ENCODE measurements around the gene WNK2.

Gene WNK2

DNA sequence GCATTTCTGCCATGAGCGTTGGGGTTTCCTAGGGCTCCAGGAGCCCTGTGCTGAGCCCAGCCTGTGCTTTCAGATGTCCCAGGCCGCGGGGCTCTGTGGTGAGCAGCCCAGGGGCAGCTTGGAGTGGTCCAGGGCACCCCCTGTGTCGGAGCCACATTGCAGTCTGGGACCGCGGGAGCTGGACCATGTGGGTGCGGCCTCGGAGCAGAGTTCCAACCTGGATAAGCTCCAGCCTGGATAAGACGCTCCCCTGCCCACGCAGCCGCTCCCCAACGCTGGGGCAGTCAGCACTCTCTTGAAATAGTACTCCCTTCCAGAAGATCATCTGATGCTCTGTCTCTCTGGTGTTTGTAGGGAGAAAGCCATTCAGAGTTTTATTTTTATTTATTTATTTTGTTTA lies 111.1 kb downstream of the WNK2 start:
- DNase-seq (ENCODE audit: low spot score) = no peak

DNA sequence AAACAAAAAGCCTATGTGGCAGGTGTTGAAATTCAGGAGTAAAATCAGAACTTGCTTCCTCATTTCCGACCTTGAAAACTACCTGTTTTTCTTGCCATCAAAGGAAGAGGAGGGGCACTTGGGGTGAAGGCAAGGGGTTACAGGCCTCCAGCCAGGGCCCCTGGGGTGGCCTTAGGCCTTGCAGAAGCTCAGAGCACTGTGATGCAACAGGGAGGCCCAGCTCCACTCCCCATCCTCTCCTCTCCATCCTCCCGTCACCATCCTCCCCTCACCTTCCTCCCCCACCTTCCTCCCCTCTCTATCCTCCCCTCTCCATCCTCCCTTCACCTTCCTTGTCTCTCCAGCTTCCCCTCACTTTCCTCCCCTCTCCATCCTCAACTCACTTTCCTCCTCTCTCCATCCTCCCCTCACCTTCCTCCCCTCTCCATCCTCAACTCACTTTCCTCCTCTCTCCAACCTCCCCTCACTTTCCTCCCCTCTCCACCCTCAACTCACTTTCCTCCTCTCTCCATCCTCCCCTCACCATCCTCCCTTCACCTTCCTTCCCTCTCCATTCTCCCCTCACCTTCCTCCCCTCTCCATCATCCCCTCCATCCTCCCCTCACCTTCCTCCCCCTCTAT lies 111.6 kb downstream of the WNK2 start:
- no peak for DNase-seq (ENCODE audit: low spot score)

DNA sequence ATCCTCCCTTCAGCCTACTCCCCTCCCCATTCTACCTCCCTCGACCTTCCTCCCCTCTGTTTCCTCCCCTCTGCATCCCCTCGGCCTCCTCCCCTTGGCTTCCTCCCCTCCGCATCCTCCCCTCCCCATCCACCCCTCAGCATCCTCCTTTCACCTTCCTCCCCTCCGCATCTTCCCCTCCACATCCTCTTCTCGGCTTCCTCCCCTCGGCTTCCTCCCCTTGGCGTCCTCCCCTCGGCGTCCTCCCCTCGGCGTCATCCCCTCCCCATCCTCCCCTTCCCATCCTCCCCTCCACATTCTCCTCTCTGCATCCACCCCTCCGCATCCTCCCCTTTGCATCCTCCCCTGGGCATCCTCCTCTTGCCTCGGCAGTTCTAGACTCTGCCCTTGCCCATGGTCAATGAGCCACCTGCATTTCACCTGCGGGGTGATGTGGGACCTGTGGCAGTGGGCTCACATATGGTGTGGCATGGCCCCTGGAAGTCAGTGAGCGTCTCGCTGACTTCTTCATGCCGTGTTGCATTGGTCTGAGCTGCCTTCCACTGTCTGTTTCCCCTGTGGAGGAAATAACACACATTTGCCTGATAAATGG lies 113.0 kb downstream of the WNK2 start:
- DNase-seq (ENCODE audit: low spot score) = no peak

DNA sequence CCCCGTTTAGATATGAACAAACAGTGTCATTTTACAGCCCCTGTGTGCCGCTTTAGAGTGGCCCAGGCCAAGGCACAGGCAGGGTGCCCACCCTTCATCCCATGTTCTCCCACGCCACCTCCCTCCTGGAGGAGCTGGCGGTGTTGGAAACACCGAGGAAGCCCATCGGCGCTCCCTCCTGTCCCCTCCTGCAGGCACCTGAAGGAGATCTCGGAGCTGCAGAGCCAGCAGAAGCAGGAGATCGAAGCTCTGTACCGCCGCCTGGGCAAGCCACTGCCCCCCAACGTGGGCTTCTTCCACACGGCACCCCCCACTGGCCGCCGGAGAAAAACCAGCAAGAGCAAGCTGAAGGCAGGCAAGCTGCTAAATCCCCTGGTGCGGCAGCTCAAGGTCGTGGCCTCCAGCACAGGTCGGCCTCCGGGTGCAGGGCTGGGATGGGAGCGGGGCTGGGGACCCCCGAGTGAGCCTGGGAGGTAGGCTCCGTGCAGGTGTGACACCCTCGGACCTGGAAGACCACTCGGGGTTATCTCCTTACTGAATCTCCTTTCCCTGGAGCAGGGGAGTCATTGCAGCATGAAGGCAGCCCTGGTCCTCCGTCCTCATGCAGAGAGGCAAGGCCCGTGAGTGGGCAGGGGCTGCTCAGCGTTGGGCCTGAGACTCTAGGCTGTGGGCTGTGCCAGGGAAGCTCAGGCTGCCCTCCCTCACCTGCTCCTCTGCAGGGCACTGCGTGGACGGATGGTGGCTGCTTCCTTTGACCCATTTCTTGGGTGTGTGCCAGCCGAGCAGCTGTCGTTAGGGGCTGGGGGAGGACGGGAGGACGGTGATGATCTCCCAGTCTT lies 113.9 kb downstream of the WNK2 start:
- peak; percentile 49 for DNase-seq (ENCODE audit: low spot score)

DNA sequence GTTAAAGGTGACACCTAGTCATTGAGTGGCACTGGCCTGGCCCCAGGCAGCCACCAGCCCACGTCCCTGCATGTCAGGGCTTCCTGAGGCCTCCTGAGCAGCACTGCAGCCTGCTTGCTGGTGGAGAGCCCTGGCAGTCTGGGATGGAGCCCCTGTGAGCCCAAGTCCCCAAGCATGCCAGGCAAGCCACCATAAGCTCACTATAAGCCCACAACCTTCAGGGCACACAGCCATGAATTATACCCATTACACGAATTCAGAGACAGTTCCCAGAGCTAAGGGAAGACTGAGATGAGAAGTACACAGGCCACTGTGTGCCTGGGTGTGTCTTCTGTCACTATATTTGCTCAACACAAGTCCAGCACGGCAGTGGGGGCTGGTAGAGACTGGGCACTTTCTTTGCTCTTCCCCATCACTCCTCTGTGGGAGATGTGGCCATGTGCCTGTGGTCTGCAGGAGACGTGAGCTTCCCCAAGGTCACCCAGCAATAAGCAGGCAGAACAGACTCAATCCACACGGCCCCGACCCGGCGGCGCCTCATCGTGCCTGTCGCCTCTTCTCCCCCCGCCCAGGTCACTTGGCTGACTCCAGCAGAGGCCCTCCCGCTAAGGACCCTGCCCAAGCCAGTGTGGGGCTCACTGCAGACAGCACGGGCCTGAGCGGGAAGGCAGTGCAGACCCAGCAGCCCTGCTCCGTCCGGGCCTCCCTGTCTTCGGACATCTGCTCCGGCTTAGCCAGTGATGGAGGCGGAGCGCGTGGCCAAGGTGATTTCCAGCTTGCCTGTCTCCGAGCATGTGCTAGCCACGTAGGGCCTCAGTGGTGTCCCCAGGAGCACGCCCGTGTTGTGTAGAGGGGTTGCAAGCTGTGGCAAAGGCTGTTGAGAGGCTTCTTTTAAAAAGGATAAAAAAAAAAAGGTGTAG lies 114.8 kb downstream of the WNK2 start:
- DNase-seq (ENCODE audit: low spot score) = peak; percentile 42

DNA sequence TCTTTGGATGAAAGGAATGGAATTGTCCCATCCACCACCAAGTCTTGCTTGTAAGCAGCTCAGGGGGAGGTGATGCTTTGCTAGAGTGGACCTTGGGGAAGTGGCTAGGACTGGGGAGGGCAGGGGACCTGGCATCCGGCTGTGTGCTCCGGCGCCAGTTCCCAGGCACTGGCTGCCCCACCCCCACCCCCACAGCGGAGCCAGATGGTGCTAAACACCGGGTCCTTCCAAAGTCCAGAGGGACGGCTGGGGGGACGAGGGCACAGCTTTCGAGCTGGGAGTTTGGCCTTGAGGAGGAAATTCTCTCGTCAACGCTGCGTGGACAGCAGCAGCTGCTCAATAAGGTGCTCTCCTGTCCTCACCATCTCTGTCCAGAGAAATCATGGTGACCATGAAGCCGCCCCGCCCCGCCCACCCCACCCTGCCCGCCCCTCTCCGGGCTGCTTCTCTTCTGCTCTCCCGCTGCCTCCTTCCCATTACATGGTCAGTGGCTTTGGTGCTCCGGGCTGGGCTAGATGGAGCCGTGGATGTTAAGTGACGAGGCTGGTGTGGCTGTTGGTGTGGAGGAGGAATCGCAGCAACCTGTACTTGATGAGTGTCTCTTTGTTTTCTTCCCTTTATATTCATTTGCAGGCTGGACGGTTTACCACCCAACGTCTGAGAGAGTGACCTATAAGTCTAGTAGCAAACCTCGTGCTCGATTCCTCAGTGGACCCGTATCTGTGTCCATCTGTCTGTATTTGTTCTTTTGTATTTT lies 115.7 kb downstream of the WNK2 start:
- DNase-seq (ENCODE audit: low spot score) = no peak

DNA sequence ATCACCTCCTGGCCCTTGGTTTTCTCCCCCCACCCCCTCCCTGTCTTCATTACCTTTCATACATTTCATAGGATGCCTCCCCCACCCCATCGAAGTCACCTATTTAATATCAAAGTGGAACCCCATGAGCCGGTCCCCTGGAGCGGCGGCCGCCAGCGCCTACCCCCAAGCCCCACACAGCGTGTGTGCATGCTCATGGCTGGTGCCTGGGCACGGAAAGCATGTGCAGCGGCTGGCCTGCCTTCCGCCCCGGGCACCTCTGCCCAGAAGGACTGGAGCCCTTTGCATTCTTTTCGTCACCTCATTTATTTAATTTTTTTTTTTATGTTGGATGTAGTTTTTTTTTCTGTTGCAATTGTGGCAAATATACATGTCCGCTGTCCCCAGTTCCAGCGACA lies 116.2 kb downstream of the WNK2 start:
- no peak for DNase-seq (ENCODE audit: low spot score)

DNA sequence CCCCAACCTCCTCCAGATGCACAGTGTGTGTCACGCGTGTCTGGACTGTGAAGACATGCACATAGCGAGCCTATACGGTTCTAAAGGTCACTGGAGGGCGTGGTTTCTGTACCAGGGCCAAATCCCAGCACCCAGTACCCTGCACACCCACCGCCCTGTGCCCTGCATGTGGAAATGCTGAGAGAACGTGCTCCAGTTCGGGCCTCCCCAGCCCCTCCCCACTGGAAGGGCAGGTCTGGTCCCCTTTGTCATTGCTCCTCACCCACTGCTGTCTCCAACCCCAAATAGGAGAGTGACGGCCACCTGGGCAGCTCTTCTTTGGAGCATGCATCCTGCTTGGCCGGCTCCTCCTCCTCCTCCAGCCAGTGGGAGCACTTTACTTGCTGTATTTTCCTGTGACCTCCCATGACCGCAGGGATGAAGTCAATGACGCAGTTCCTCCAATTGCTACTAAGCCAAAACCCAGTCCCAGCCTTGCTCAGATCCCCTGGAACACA lies 116.7 kb downstream of the WNK2 start:
- no peak for DNase-seq (ENCODE audit: low spot score)

DNA sequence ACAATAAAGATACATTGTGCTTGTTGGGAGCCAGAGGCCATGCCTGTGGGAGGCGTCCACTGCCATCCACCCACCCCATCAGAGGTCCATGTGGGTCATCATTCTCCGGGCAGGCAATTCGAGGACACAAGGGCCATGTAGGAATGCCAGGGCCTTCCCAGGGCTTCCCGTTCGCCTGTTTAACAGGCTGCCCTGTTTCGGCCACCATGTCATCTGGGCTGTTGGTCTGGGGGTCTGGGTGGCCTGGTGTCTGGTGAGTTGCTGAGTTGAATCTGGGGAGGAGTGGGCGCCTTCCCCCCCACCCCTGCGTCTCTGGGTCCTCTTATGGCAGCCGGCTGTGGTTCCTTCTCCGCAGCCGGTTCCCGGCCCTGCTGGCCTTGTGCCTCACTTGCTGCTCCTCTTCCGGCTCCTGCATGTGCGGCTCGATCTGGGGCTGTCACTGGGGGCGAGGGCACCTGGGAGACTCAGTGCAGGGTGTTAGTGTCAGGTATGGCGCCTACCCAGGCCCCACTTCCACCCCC lies 117.4 kb downstream of the WNK2 start:
- no peak for DNase-seq (ENCODE audit: low spot score)

DNA sequence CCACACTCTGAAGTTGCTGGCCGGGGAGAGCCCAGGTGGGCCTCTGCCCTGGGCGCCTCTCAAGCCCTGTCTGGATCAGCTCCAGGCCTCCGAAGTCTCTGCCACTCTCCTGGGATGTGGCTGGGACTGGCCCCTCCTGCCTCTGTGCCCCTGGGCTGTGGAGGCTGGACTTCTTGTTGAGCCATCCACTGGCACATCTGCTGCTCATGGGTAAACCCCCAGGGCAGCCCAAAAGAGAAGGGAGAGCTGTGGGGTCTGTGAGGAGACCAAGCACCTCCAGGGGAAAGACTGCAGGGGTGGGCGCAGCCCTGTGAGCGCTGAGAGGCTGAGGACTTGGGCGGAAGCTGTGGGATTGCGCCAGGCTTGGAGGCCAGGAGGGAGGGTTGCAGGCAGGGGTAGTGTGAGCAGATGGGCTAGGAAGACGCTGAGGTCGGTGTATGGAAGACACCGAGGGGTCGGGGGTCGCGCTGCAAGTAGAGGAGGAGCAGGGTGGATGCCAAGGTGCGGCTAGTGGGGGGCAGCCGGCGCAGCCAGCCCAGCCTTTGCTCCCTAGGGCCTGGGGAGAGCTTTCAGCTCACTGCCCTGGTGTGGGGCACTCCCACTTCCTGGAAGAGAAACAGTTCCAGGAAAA lies 118.1 kb downstream of the WNK2 start:
- no peak for DNase-seq (ENCODE audit: low spot score)

DNA sequence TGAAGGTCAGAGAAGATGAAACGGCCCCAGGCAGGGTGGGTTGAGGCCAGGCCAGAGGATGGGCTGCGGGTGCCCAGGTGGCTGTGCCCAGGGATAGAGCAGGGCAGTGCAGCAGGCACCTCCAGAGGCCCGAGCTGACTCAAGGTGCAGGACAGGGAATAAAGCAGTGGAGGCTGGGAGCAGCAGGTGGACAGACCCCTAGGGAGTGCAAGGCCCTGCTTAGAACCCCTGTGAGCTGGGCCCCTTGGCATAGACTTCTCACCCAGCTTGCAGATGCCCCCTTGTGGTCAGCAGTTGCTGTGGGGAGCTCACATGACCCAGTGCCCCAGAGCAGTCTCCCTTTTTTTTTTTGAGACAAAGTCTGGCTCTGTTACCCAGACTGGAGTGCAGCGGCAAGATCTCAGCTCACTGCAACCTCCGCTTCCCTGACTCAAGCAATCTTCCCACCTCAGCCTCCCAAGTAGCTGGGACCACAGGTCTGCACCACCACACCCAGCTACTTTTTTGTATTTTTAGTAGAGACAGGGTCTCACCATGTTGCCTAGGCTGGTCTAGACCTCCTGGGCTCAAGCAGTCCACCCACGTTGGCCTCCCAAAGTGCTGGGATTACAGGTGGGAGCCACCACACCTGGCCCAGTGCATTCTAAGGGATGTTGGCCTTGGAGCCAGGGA lies 118.8 kb downstream of the WNK2 start:
- peak; percentile 63 for DNase-seq (ENCODE audit: low spot score)

DNA sequence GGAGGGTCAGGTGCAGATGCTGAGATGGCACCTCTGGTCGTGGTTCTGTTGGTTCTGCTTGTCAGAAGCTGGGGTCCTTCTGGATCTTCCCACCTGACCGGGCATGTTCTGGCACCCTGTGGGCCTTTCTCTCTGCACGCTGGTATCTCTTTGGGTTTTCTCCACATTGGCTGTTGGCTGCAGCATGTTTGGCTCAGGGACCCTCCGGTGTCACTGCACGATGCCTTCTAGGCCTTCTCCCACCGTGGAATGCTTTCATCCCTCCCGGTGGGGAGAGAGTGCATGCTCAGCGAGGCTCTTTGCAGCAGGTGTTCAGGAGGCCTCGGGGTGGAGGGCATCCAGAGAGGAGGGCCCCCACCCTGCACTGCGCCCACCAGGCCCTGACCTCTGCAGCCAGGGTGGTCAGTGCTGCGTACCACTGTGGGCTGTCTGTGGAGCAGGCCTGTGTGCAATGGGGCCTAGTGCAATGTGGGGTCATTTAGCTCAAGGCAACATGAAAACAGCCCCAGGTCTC lies 119.4 kb downstream of the WNK2 start:
- no peak for DNase-seq (ENCODE audit: low spot score)

DNA sequence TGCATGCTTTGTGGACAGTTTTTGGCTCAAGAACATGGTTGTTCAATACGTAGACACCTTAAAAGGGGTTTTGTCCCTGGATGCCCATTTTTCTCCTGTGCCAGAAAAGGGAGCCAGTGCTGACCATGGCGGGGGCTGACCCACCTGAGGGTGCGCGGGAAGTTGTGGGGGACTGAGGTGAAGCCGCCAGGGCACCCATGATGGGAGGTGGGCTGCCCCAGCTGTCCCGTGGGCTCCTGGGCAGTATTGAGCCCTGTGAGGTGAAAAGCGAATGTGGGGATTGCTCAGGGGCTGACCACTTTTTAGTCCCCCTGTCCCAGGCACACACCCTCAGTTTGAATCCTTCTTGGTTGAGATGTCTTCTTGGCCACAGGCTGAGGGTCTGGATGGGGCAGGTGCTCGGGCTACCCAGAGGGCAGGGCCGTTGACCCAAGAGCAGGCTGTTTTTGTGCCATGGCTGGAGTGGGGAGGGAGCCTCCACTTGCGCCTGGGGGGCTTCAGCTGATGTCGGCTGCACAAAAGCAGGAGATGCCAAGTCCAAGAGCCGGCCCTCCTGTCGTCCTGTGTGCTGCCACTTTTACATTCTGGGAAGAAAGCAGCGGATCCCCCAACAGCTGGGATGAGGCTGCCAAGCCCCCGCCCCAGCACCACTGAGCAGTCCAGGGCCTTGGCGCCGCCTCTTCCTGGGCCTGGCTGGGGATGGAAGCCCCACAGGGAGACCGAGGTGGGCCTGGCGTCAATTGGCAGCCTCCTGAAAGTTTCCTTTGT lies 120.1 kb downstream of the WNK2 start:
- DNase-seq (ENCODE audit: low spot score) = no peak

DNA sequence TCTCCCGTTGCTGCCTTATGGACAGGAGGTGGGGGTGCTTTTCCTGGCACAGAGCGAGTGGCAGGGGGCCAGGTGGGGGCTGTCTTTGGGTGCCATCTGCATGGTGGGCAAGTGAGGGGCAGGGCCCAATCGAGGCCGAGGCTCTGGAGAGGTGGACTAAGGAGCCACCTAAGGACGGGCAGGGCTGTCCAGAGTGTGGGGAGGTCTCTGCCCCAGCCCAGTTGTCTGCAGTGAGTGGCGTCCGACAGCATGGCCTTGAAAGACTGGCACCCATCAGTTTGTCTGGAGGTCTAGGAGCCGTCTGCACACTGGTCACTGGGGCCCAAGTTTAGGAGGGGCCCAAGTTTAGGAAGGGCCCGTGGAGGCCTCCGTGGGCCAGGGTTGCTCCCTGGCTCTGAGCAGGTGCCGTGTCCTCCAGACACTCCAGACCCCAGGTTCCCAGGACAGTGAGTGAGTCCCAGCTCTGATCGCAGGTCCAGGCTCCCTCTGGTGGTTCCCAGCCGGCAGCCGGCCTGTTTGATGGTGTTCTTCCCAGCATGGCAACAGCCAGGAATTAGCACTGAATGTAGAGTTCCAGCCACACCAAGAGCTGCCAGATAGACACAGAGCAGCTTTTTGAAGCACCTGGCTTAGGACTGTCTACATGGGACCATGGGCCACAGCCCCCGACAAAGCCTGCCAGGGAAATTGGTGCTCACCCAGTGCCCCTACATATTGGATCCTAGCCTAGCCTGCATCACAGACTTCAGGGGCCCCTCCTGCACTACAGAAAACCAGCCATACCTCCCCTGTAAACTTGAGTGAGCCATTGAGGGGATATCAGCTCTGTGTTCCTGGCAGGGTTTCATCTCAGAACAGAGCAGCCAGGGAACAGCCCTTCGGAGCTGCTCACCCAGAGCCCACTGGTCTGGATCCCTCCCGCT lies 120.9 kb downstream of the WNK2 start:
- peak; percentile 84 for DNase-seq (ENCODE audit: low spot score)

DNA sequence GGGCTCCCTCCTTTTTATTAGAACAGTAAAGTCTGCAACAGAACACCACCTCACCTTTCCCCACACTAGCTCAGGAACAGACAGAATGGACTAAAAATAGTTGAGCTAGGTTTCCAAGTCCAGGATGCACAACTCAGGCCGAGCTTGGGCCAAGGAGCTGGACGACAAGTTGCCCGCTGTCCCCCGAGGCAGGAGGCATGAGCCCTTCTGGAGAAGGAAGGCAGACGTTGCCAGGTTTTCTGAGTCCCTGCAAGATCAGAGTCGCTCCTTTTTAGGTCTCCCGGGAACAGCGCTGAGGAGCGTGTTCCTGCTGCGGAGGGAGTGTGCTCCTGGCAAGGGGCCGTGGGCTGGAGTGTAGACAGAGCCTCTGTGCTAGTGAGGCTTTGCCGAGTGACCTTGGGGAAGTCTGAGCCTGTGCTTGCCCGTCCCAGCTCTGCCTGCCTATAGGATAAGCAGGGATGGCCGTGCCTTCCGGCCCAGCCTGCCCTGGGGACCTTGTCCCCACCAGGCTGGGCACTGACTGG lies 121.6 kb downstream of the WNK2 start:
- peak; percentile 37 for DNase-seq (ENCODE audit: low spot score)

DNA sequence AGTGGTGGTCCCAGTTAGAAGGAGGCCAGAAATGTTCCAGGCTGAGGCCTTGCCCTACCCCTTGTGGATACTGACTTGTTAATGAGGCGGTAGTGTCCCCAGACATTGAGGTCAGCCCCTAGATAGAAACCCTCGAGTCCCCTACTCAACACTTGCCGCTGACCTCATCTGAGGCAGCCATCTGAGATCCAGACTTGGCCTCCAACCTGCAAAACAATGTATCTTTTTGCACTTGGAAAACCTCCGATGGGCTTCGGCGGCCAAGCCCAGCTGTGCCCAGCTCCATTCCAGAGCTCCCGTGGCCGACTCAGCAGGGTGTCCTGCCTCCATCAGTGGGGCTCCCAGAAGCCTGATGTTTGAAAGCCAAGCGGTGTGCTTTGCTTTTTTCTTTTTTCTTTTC lies 122.1 kb downstream of the WNK2 start:
- no peak for DNase-seq (ENCODE audit: low spot score)

DNA sequence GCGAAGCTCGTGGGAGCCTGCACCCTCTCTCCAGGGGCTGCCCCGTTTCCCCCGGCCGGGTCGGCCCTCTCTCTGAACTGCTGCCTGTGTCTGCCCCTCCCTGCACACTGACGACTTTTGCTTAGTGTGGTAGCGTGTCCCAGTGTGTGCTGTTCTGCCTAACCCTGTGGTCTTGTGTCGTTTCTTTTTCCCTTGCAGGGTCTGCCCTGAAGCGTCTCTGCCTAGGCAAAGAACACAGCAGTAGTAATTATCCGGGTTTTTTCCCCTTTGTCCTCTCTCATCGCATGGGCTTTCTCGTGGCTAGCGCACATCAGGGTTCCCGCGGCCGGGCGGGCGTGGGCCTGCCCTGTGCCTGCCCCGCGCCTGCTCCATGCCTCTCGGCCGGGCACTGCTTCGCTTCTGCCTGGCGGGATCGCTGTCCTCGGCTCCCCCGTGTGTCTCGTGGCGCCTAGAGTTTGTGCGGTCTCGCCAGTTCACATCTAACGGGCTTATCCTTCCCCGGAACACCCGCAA lies 122.7 kb downstream of the WNK2 start:
- no peak for DNase-seq (ENCODE audit: low spot score)

All from ecto neural progenitor cell (in vitro differentiated cells).